GM13976 (cell line): ENCODE data around the gene ADGB.

ENCODE experiments used
- DNase-seq: peaks from one replicate; pipeline ENCODE4 v3.0.0; 2012; ENCODE audit warnings: low spot score
- CTCF ChIP-seq: IDR thresholded peaks from 2 replicates; pipeline ENCODE4 v1.5.1; 2012; ENCODE audit warnings: borderline replicate concordance, mild to moderate bottlenecking; ENCODE audit not compliant: insufficient read depth; ENCODE audit errors: extremely low read depth, missing control alignments, control extremely low read depth
- in situ Hi-C: fragments of 300-500 bp; cut with MboI; formaldehyde crosslinking; loops from one replicate; pipeline ENCODE4 v1.12.0; 2022; ENCODE audit warnings: low sequenced_read_pairs, mixed read lengths, inconsistent platforms; ENCODE audit not compliant: unreplicated experiment

ADGB gene

GRCh38 chr6:146861716-146862115, 262.9 kb downstream of the ADGB start:
- DNase-seq, result no peak
- no peak for TF ChIP-seq CTCF
- in situ Hi-C loops, result no loop called here

GRCh38 chr6:146862508-146862919, 263.7 kb downstream of the ADGB start:
- in situ Hi-C loops, result no loop called here
- TF ChIP-seq CTCF, result no peak
- DNase-seq, result no peak

GRCh38 chr6:146864300-146864699, 265.5 kb downstream of the ADGB start:
- in situ Hi-C loops, result no loop called here

GRCh38 chr6:146864885-146865284, 266.1 kb downstream of the ADGB start:
- TF ChIP-seq CTCF, result no peak
- DNase-seq, result no peak
- in situ Hi-C loops, result no loop called here

More at GRCh38 chr6:146864300-146864699, 265.5 kb downstream of the ADGB start:
- TF ChIP-seq CTCF, result no peak
- no peak for DNase-seq
